Cerebellar cortex (tissue), 1 donor: ENCODE measurements around the gene ABCC8.

Experiments used
- DNase-seq: peaks from one replicate; pipeline ENCODE4 v3.0.0-alpha.2; 2015; ENCODE audit warnings: low spot score

The ABCC8 gene

GRCh38 chr11:17351172-17351509, 125.5 kb downstream of the ABCC8 start:
- no peak for DNase-seq

- peak; percentile 27 for DNase-seq
Observed at GRCh38 chr11:17350455-17351171, 126.0 kb downstream of the ABCC8 start.

GRCh38 chr11:17347676-17348075, 129.0 kb downstream of the ABCC8 start:
- no peak for DNase-seq

GRCh38 chr11:17343907-17344306, 132.7 kb downstream of the ABCC8 start:
- no peak for DNase-seq

- DNase-seq, result no peak
Observed at GRCh38 chr11:17343257-17343656, 133.4 kb downstream of the ABCC8 start.
